Measurements from ENCODE around the gene NR3C1.
"Not testable (repeated sequence)": the region's sequence is repeated elsewhere in the genome, so short reads cannot be mapped to it uniquely, and the experiment has no call there.

NR3C1 gene

GRCh38 chr5:143328589-143329220 is 74.8 kb downstream of the NR3C1 start:
- no peak for DNase-seq

- DNase-seq, result not testable (repeated sequence)
These were observed 78.4 kb downstream of the NR3C1 start for GRCh38 chr5:143325086-143325485.

GRCh38 chr5:143322931-143323630 is 80.4 kb downstream of the NR3C1 start:
- DNase-seq, result not testable (repeated sequence)

GRCh38 chr5:143322176-143322575 is 81.3 kb downstream of the NR3C1 start:
- no peak for DNase-seq

GRCh38 chr5:143319437-143320227 is 83.9 kb downstream of the NR3C1 start:
- no peak for DNase-seq

GRCh38 chr5:143318833-143319232 is 84.7 kb downstream of the NR3C1 start:
- no peak for DNase-seq

- no peak for DNase-seq
These were observed 85.2 kb downstream of the NR3C1 start for GRCh38 chr5:143318270-143318669.

- no peak for DNase-seq
These were observed 86.4 kb downstream of the NR3C1 start for GRCh38 chr5:143316844-143317631.

GRCh38 chr5:143316337-143316736 is 87.1 kb downstream of the NR3C1 start:
- DNase-seq, result no peak

- no peak for DNase-seq
These were observed 87.6 kb downstream of the NR3C1 start for GRCh38 chr5:143315929-143316328.

- DNase-seq, result no peak
These were observed 88.3 kb downstream of the NR3C1 start for GRCh38 chr5:143315214-143315613.

GRCh38 chr5:143314659-143315058 is 88.8 kb downstream of the NR3C1 start:
- no peak for DNase-seq

- DNase-seq, result no peak
These were observed 89.4 kb downstream of the NR3C1 start for GRCh38 chr5:143314099-143314498.

GRCh38 chr5:143313298-143313852 is 90.1 kb downstream of the NR3C1 start:
- no peak for DNase-seq

- DNase-seq, result no peak
These were observed 90.7 kb downstream of the NR3C1 start for GRCh38 chr5:143312822-143313221.

- no peak for DNase-seq
These were observed 91.5 kb downstream of the NR3C1 start for GRCh38 chr5:143311955-143312354.

GRCh38 chr5:143311428-143311827 is 92.1 kb downstream of the NR3C1 start:
- DNase-seq, result no peak

- DNase-seq, result no peak
These were observed 93.6 kb downstream of the NR3C1 start for GRCh38 chr5:143309661-143310431.

- no peak for DNase-seq
These were observed 94.8 kb downstream of the NR3C1 start for GRCh38 chr5:143308731-143309130.

- DNase-seq, result no peak
These were observed 97.4 kb downstream of the NR3C1 start for GRCh38 chr5:143306040-143306439.

- no peak for DNase-seq
These were observed 98.5 kb downstream of the NR3C1 start for GRCh38 chr5:143304836-143305475.
